ENCODE data around the gene SRGAP2B.
"Not testable (repeated sequence)": the region's sequence is repeated elsewhere in the genome, so short reads cannot be mapped to it uniquely, and the experiment has no call there.

GRCh38 chr1:145025286-145025685, 69.8 kb downstream of the SRGAP2B start:
- TF ChIP-seq POLR2A (IDR thresholded peaks at IDR 0.05; ENCODE audit: low read length); RFX5 (IDR thresholded peaks at IDR 0.05); JUNB (IDR thresholded peaks at IDR 0.05); SMC3 (IDR thresholded peaks at IDR 0.05); RCOR1 (IDR thresholded peaks at IDR 0.05; ENCODE audit: low read depth, low read length); CEBPB (IDR thresholded peaks at IDR 0.05); PHF8 (IDR thresholded peaks at IDR 0.05; ENCODE audit: borderline replicate concordance, low read depth); EP300 (IDR thresholded peaks at IDR 0.05): not testable (repeated sequence)
- TF ChIP-seq, protein P1, sequence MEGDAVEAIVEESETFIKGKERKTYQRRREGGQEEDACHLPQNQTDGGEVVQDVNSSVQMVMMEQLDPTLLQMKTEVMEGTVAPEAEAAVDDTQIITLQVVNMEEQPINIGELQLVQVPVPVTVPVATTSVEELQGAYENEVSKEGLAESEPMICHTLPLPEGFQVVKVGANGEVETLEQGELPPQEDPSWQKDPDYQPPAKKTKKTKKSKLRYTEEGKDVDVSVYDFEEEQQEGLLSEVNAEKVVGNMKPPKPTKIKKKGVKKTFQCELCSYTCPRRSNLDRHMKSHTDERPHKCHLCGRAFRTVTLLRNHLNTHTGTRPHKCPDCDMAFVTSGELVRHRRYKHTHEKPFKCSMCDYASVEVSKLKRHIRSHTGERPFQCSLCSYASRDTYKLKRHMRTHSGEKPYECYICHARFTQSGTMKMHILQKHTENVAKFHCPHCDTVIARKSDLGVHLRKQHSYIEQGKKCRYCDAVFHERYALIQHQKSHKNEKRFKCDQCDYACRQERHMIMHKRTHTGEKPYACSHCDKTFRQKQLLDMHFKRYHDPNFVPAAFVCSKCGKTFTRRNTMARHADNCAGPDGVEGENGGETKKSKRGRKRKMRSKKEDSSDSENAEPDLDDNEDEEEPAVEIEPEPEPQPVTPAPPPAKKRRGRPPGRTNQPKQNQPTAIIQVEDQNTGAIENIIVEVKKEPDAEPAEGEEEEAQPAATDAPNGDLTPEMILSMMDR (IDR thresholded peaks at IDR 0.05) = not testable (repeated sequence)
